T47D (cell line): Measurements from ENCODE around the gene MYO18B.

Experiments used
- DNase-seq, 2 experiments: peaks; one replicate each; pipeline versions ENCODE4 v3.0.0 to v3.0.0-alpha.2; 2011 to 2012; ENCODE audit warnings: low read depth in 1 of 2, low spot score in 1 of 2
- JUND ChIP-seq: IDR thresholded peaks from 2 replicates; pipeline ENCODE4 v1.6.1; 2012; ENCODE audit warnings: low read depth
- in situ Hi-C: cut with HindIII; loops from 2 replicates; pipeline ENCODE4 v1.10.0; 2016; ENCODE audit warnings: low sequenced_read_pairs, low pct_unique_long_range_greater_than_20kb

The MYO18B gene

GRCh38 chr22:25718135-25718840 is 23.7 kb upstream of the MYO18B start:
- in situ Hi-C loops: no loop called here
- DNase-seq: no peak
- TF ChIP-seq JUND: no peak

- DNase-seq: no peak
- TF ChIP-seq JUND: no peak
- in situ Hi-C loops: no loop called here
Observed at GRCh38 chr22:25722223-25722622, 19.8 kb upstream of the MYO18B start.

GRCh38 chr22:25722626-25723025 is 19.4 kb upstream of the MYO18B start:
- TF ChIP-seq JUND: no peak
- DNase-seq: no peak
- in situ Hi-C loops: no loop called here

- no peak for TF ChIP-seq JUND
- in situ Hi-C loops: no loop called here
- DNase-seq: no peak
Observed at GRCh38 chr22:25726241-25726640, 15.7 kb upstream of the MYO18B start.

DNA sequence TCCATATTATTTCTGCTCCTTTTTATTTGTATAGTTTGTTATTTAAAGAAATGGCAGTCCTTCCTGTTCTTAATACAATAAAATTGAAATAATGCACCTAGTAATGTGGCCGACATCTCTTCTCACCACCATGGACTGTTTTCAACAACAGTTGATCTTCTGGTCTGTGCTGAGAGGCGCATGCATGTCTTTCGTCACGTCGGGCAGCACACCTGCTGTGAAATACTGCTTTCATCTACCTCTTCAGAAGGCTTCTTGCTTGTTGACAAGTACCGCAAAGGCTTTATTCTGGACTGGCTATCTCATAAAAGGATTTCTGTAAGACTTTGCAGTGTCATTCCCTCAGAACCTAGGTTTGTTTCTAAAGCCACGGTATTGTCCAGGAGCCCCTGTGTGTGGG is 13.9 kb upstream of the MYO18B start:
- no peak for DNase-seq
- no peak for TF ChIP-seq JUND
- in situ Hi-C loops: no loop called here

- DNase-seq: no peak
- TF ChIP-seq JUND: no peak
- in situ Hi-C loops: no loop called here
Observed at GRCh38 chr22:25729016-25729995, 12.7 kb upstream of the MYO18B start.

GRCh38 chr22:25735650-25736049 is 6.3 kb upstream of the MYO18B start:
- no peak for TF ChIP-seq JUND
- DNase-seq: no peak
- in situ Hi-C loops: no loop called here

GRCh38 chr22:25736378-25737011 is 5.5 kb upstream of the MYO18B start:
- in situ Hi-C loops: no loop called here
- TF ChIP-seq JUND: no peak
- no peak for DNase-seq

- TF ChIP-seq JUND: no peak
- in situ Hi-C loops: no loop called here
- no peak for DNase-seq
Observed at GRCh38 chr22:25739659-25740344, 2.2 kb upstream of the MYO18B start.

DNA sequence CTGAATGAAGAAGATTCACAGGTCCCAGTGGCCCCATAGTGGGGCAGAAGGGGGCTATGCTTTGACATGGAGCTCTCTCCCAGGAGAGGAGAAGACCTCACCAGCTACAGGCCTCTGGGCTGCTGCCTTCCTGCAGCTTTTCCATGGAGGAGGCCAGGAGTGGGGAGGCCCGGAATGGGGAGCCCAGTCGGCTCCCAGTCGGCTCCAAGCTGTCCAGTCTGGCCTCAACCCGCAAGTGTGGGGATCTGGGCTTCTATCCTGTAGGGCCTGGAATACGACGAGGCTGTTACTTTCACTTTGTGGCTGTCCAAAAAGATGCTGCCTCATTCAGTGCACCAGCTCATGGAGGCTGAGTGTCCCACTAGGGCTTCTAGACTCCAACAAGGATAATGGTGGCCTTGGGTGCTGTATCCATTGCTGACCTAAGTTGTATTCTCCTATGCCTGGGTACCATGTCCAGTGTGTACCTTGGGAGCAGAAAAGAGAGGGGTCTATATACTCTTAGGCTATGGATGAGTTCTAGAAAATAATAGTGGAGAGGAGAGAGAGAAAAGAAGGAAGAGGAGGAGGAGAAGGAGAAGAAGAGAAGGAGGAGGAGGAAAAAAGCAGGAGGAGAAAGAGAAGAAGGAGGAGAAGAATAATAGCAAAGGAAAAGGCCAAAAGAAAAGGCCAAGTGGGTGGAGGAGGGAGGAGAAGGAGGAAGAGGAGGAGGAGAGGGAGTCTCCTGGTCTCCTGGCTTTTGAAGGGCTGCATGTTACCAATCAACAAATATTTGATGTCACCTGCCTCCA is 1.1 kb downstream of the MYO18B start:
- in situ Hi-C loops: no loop called here
- TF ChIP-seq JUND: no peak
- DNase-seq: no peak

DNA sequence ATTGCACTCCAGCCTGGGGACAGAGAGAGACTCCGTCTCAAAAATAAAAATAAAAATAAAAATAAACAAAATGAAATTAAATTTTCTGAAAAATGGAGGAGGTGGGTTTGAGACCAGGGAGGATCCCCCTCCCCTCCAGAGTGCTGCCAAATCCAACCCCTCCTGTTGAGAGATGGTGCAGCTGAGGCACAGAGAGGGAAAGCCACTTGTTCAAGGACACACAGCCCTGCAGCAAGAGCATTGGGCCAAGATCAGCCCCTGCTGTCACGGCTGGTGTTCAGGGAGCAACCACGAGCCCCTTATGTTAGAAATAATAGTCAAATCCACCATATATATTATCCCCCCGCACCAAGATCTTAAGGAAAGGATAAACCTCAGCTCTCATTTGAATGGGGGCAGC is 2.7 kb downstream of the MYO18B start:
- in situ Hi-C loops: no loop called here
- no peak for TF ChIP-seq JUND

More for the DNA sequence above, 2.7 kb downstream of the MYO18B start:
- no peak for DNase-seq
